SK-N-SH (cell line): ENCODE results near the gene RNF4. TPM values are rescaled to one million over a fixed set of nuclear protein-coding genes. Genes with fewer than 3 reads are reported as not detected.

Experiments
- CTCF ChIA-PET: fragments of 300-600, 350-600 bp; formaldehyde crosslinking; extraction: SDS; loops from one replicate; lab custom pipeline; 2021; lab: Yijun Ruan, JAX
- POLR2A ChIA-PET: fragments of 350-600 bp; sonication (Branson Sonifier 250); formaldehyde crosslinking; extraction: SDS; loops from one replicate; lab custom pipeline; 2020; ENCODE audit warnings: antibody characterized with exemption, inconsistent platforms; lab: Yijun Ruan, JAX
- DNase-seq: peaks from one replicate; pipeline ENCODE4 v3.0.0; 2012
- H2AFZ ChIP-seq: fragments of 200-600 bp; sonication (generic); 2 replicates; pipeline ENCODE4 v1.8.1; 2016; ENCODE audit warnings: antibody characterized with exemption, mild to moderate bottlenecking, low read depth
- H3F3A ChIP-seq: fragments of 200-600 bp; sonication (generic); replicated peaks from 2 replicates; pipeline ENCODE3; 2016; ENCODE audit warnings: antibody characterized with exemption, mild to moderate bottlenecking; ENCODE audit not compliant: insufficient read depth
- H3K27ac ChIP-seq, 2 experiments: fragments of 200-500 bp in 1 of 2; fragments of 200-600 bp in 1 of 2; sonication (Bioruptor generic) in 1 of 2; sonication (generic), shearing (Covaris generic) in 1 of 2; 2 replicates each; pipeline versions ENCODE4 v1.5.1 to v1.6.1; 2014 to 2016; ENCODE audit warnings: low read depth in 2 of 2, inconsistent platforms in 1 of 2, low read length in 1 of 2, mild to moderate bottlenecking in 1 of 2, mixed read lengths in 1 of 2
- H3K27me3 ChIP-seq: fragments of 200-600 bp; sonication (generic), shearing (Covaris generic); 2 replicates; pipeline ENCODE4 v1.6.1; 2016; ENCODE audit warnings: mixed run types; ENCODE audit not compliant: insufficient read depth
- H3K36me3 ChIP-seq, 2 experiments: fragments of 200-500 bp in 1 of 2; fragments of 200-600 bp in 1 of 2; sonication (Bioruptor generic) in 1 of 2; sonication (generic) in 1 of 2; replicated peaks in 1 of 2; 2 replicates each; pipeline versions ENCODE3 to v1.5.1; 2014 to 2016; ENCODE audit warnings: low read length in 1 of 2, mild to moderate bottlenecking in 1 of 2; ENCODE audit not compliant: insufficient read depth in 2 of 2, control insufficient read depth in 1 of 2
- H3K4me1 ChIP-seq, 2 experiments: fragments of 200-500 bp in 1 of 2; fragments of 200-600 bp in 1 of 2; sonication (Bioruptor generic) in 1 of 2; sonication (generic), shearing (Covaris generic) in 1 of 2; 2 replicates each; pipeline versions ENCODE4 v1.5.1 to v1.6.1; 2014 to 2016; ENCODE audit warnings: low read depth in 1 of 2, low read length in 1 of 2, mixed run types in 1 of 2; ENCODE audit not compliant: insufficient read depth in 2 of 2, control insufficient read depth in 1 of 2
- H3K4me2 ChIP-seq: fragments of 200-600 bp; sonication (generic), shearing (Covaris generic); 2 replicates; pipeline ENCODE4 v1.6.1; 2017; ENCODE audit warnings: mixed run types
- H3K4me3 ChIP-seq, 2 experiments: fragments of 200-500 bp in 1 of 2; fragments of 200-600 bp in 1 of 2; sonication (Bioruptor generic) in 1 of 2; sonication (generic), shearing (Covaris generic) in 1 of 2; 2 replicates each; pipeline versions ENCODE4 v1.5.1 to v1.8.1; 2014 to 2016; ENCODE audit warnings: low read depth in 2 of 2, inconsistent platforms in 1 of 2, low read length in 1 of 2, mild to moderate bottlenecking in 1 of 2, mixed read lengths in 1 of 2, moderate library complexity in 1 of 2
- H3K79me2 ChIP-seq: fragments of 200-600 bp; sonication (generic); 2 replicates; pipeline ENCODE4 v1.8.1; 2017; ENCODE audit warnings: mild to moderate bottlenecking; ENCODE audit not compliant: insufficient read depth
- H3K9ac ChIP-seq: fragments of 200-600 bp; sonication (generic); 2 replicates; pipeline ENCODE4 v1.6.1; 2017; ENCODE audit warnings: mixed run types
- H3K9me2 ChIP-seq: fragments of 200-600 bp; sonication (generic); 2 replicates; pipeline ENCODE4 v1.6.1; 2017; ENCODE audit warnings: mixed run types
- H3K9me3 ChIP-seq: fragments of 200-600 bp; sonication (generic); 2 replicates; pipeline ENCODE4 v1.6.1; 2017; ENCODE audit warnings: mixed run types, mild to moderate bottlenecking, moderate library complexity
- H4K20me1 ChIP-seq: fragments of 200-600 bp; sonication (generic); 2 replicates; pipeline ENCODE4 v1.6.1; 2017; ENCODE audit warnings: mild to moderate bottlenecking, mixed run types; ENCODE audit not compliant: insufficient read depth
- CHD2 ChIP-seq: fragments of 150-350 bp; IDR thresholded peaks from 2 replicates; pipeline ENCODE4 v1.6.1; 2018; ENCODE audit warnings: low read length; ENCODE audit not compliant: partially characterized antibody
- ELF1 ChIP-seq: IDR thresholded peaks from 2 replicates; pipeline ENCODE4 v1.4.0; 2012
- EP300 ChIP-seq, 2 experiments: IDR thresholded peaks; 2 replicates each; pipeline versions ENCODE4 v1.4.0 to v1.6.1; 2012; ENCODE audit warnings: borderline replicate concordance in 1 of 2, low read depth in 1 of 2, low read length in 1 of 2
- EZH2phosphoT487 ChIP-seq: fragments of 200-600 bp; sonication (generic); IDR thresholded peaks from 2 replicates; pipeline ENCODE4 v1.6.1; 2017; ENCODE audit warnings: low read depth, mixed run types, mild to moderate bottlenecking, antibody characterized with exemption, moderate library complexity, borderline replicate concordance
- FOSL2 ChIP-seq: IDR thresholded peaks from 2 replicates; pipeline ENCODE4 v1.4.0; 2012; ENCODE audit warnings: low read depth, mild to moderate bottlenecking, moderate library complexity, borderline replicate concordance
- FOXJ3 ChIP-seq: sonication (generic); formaldehyde crosslinking; IDR thresholded peaks from 2 replicates; pipeline ENCODE4 v1.5.1; 2020; ENCODE audit warnings: mild to moderate bottlenecking, missing genetic modification reagents
- FOXM1 ChIP-seq: IDR thresholded peaks from 2 replicates; pipeline ENCODE4 v1.4.0; 2012; ENCODE audit warnings: low read depth, mild to moderate bottlenecking
- IRF3 ChIP-seq: fragments of 150-350 bp; IDR thresholded peaks from 2 replicates; pipeline ENCODE4 v1.6.1; 2016; ENCODE audit warnings: mild to moderate bottlenecking, low read depth, low read length
- JUND ChIP-seq: IDR thresholded peaks from 2 replicates; pipeline ENCODE4 v1.4.0; 2012
- MXI1 ChIP-seq: IDR thresholded peaks from 2 replicates; pipeline ENCODE4 v1.6.1; 2012; ENCODE audit warnings: mild to moderate bottlenecking, low read depth, low read length, improper control_type of control experiment
- NFIC ChIP-seq: IDR thresholded peaks from 2 replicates; pipeline ENCODE4 v1.4.0; 2012; ENCODE audit warnings: borderline replicate concordance
- RCOR1 ChIP-seq: fragments of 150-350 bp; IDR thresholded peaks from 2 replicates; pipeline ENCODE4 v1.6.1; 2017; ENCODE audit warnings: antibody characterized with exemption, low read length
- RXRA ChIP-seq: IDR thresholded peaks from 2 replicates; pipeline ENCODE4 v1.4.0; 2012; ENCODE audit warnings: low read depth, mild to moderate bottlenecking, borderline replicate concordance
- SIN3A ChIP-seq: IDR thresholded peaks from 2 replicates; pipeline ENCODE4 v1.6.1; 2012; ENCODE audit warnings: low read depth, mild to moderate bottlenecking, low read length, moderate library complexity, borderline replicate concordance
- SMC3 ChIP-seq: IDR thresholded peaks from 2 replicates; pipeline ENCODE4 v1.6.1; 2012; ENCODE audit warnings: low read depth, low read length, improper control_type of control experiment
- TCF12 ChIP-seq: IDR thresholded peaks from 2 replicates; pipeline ENCODE4 v1.4.0; 2012
- USF1 ChIP-seq: IDR thresholded peaks from 2 replicates; pipeline ENCODE4 v1.4.0; 2012; ENCODE audit warnings: low read depth, borderline replicate concordance
- USF2 ChIP-seq: fragments of 150-350 bp; IDR thresholded peaks from 2 replicates; pipeline ENCODE4 v1.6.1; 2017; ENCODE audit warnings: antibody characterized with exemption, low read length, low read depth, borderline replicate concordance
- WGBS: methylation state at CpG from one replicate; pipeline ENCODE4 v1.1.6; 2017; ENCODE audit warnings: low lambda C conversion rate; 5-methylcytosine and 5-hydroxymethylcytosine counted together
- polyA plus RNA-seq, 3 experiments: library from polyadenylated mRNA; depleted of rRNA; stranded (reverse); fragments of >200 nt; gene quantifications; 2 replicates each; pipeline ENCODE4 v1.2.3, GENCODE V29; 2012
- TF ChIP-seq, protein P1 (sequence below): fragments of 200-600 bp; sonication (generic); IDR thresholded peaks from 2 replicates; pipeline ENCODE4 v1.6.1; 2017; ENCODE audit warnings: antibody characterized with exemption, mild to moderate bottlenecking, moderate library complexity
- TF ChIP-seq, protein P2 (sequence below): IDR thresholded peaks from 2 replicates; pipeline ENCODE4 v1.4.0; 2012; ENCODE audit warnings: low read depth, borderline replicate concordance

The RNF4 gene
- polyA plus RNA-seq, 1 of the 3 experiments (the other 2 are of a cell fraction): 60.7 TPM

DNA sequence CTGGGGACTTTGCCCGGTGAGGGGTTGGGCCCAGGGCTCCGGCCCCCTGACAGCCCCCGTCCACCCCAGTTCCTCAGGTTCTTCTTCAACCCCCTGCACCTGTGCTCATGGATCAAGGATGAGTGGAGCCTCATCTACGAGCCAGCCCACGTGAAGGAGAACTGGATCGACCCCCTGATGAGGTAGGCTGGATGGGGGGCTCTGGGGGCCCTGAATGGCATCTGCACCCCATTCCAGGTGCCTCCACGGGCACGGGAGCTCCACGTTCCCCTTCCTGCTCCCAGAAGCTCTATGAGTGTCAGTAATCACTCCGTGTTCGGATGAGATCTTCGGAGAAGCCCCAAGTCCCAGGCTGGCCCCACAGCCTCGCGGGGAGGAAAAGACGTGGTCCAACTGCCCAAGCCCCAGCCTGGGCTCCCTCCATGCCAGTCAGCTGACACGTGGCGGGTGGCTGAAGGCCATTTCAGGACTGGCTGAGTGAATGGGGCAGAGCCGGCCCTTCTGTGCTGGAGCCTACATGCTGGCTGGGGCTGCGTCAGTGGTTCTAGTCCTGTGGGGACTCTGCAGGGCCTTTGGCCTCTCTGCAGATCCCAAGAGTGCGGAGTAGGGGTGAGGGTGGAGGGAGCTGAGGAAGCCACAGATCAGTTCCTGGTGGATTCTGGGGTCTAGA is 25.7 kb upstream of the RNF4 start:
- Histone ChIP-seq H3K27me3 (no peaks in the 10 kb centered on the region; the same call in 1 of the 2 replicates), H2AFZ (no peak overlapping the region), H3K79me2 (no peaks in the 10 kb centered on the region), H3K27ac (no peak overlapping the region), H3F3A (no peaks in the 10 kb centered on the region), H3K9me2 (no peaks in the 10 kb centered on the region), H3K36me3 (no peaks in the 10 kb centered on the region), H4K20me1 (no peaks in the 10 kb centered on the region), H3K4me3 (no peak overlapping the region), H3K9me3 (no peaks in the 10 kb centered on the region), H3K4me2 (no peak overlapping the region), H3K4me1 (no peaks in the 10 kb centered on the region), H3K9ac (no peak overlapping the region)
- CTCF ChIA-PET: interaction anchor here (0.7 to 2.9 kb wide), 5 partner anchors 28 to 223 kb away, joined by 3 to 17 read pairs (median 4); no protein-coding TSS in a partner anchor
- no peak for DNase-seq
- 76% methylated on average over 10 of the region's 20 CpGs for WGBS
- POLR2A ChIA-PET: no interaction called here
- TF ChIP-seq IRF3 (no peak), NFIC (no peak), SIN3A (no peak), EP300 (IDR thresholded peaks at IDR 0.05; ENCODE audit: borderline replicate concordance in 1 of 2, low read depth in 1 of 2, low read length in 1 of 2) (no peak), RCOR1 (no peak), CHD2 (no peak), FOXM1 (no peak), USF2 (no peak), SMC3 (no peak), USF1 (no peak), MXI1 (no peak), EZH2phosphoT487 (no peak), FOSL2 (no peak), TCF12 (no peak), FOXJ3 (no peak), RXRA (no peak), JUND (no peak), ELF1 (no peak)
- TF ChIP-seq, protein P1, sequence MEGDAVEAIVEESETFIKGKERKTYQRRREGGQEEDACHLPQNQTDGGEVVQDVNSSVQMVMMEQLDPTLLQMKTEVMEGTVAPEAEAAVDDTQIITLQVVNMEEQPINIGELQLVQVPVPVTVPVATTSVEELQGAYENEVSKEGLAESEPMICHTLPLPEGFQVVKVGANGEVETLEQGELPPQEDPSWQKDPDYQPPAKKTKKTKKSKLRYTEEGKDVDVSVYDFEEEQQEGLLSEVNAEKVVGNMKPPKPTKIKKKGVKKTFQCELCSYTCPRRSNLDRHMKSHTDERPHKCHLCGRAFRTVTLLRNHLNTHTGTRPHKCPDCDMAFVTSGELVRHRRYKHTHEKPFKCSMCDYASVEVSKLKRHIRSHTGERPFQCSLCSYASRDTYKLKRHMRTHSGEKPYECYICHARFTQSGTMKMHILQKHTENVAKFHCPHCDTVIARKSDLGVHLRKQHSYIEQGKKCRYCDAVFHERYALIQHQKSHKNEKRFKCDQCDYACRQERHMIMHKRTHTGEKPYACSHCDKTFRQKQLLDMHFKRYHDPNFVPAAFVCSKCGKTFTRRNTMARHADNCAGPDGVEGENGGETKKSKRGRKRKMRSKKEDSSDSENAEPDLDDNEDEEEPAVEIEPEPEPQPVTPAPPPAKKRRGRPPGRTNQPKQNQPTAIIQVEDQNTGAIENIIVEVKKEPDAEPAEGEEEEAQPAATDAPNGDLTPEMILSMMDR: no peak
- TF ChIP-seq, protein P2, sequence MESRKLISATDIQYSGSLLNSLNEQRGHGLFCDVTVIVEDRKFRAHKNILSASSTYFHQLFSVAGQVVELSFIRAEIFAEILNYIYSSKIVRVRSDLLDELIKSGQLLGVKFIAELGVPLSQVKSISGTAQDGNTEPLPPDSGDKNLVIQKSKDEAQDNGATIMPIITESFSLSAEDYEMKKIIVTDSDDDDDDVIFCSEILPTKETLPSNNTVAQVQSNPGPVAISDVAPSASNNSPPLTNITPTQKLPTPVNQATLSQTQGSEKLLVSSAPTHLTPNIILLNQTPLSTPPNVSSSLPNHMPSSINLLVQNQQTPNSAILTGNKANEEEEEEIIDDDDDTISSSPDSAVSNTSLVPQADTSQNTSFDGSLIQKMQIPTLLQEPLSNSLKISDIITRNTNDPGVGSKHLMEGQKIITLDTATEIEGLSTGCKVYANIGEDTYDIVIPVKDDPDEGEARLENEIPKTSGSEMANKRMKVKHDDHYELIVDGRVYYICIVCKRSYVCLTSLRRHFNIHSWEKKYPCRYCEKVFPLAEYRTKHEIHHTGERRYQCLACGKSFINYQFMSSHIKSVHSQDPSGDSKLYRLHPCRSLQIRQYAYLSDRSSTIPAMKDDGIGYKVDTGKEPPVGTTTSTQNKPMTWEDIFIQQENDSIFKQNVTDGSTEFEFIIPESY: no peak
